Keratinocyte (primary cell): ENCODE data around the gene SLC41A3. TPM values are rescaled to one million over a fixed set of nuclear protein-coding genes. Genes with fewer than 3 reads are reported as not detected.

Source experiments
- DNase-seq: peaks from one replicate; pipeline ENCODE4 v3.0.0-alpha.2; 2011; ENCODE audit warnings: low read depth, missing footprints, low spot score
- FAIRE-seq: peaks from 2 replicates; lab custom pipeline; 2011; peaks lifted over from hg19 to GRCh38; lab: Jason Lieb, UNC
- H2AFZ ChIP-seq: 2 replicates; pipeline ENCODE4 v1.6.0; 2012; ENCODE audit warnings: low read length, control low read depth, inconsistent platforms; ENCODE audit not compliant: control insufficient read depth
- H3K27ac ChIP-seq: 2 replicates; pipeline ENCODE4 v1.5.1; 2011; ENCODE audit warnings: low read length; ENCODE audit not compliant: control insufficient read depth, insufficient read depth
- H3K27me3 ChIP-seq: 3 replicates; pipeline ENCODE4 v1.6.0; 2011; ENCODE audit warnings: low read length; ENCODE audit not compliant: control insufficient read depth, insufficient read depth; ENCODE audit errors: extremely low read depth
- H3K36me3 ChIP-seq, 2 experiments: 2 replicates in 1 of 2; 3 replicates in 1 of 2; pipeline ENCODE4 v1.5.1; 2011; ENCODE audit warnings: low read length in 2 of 2, mild to moderate bottlenecking in 1 of 2; ENCODE audit not compliant: control insufficient read depth in 2 of 2, insufficient read depth in 2 of 2; ENCODE audit errors: extremely low read depth in 1 of 2
- H3K4me1 ChIP-seq: 3 replicates; pipeline ENCODE4 v1.5.1; 2011; ENCODE audit warnings: low read length; ENCODE audit not compliant: control insufficient read depth, insufficient read depth; ENCODE audit errors: extremely low read depth
- H3K4me2 ChIP-seq: 3 replicates; pipeline ENCODE4 v1.6.0; 2011; ENCODE audit warnings: low read depth, low read length; ENCODE audit not compliant: control insufficient read depth, insufficient read depth; ENCODE audit errors: extremely low read depth
- H3K4me3 ChIP-seq, 3 experiments: fragments of 200-600 bp in 1 of 3; sonication (generic) in 1 of 3; 2 replicates in 2 of 3; 3 replicates in 1 of 3; pipeline ENCODE4 v1.5.1; 2011 to 2016; ENCODE audit warnings: low read length in 3 of 3, mild to moderate bottlenecking in 3 of 3, control low read depth in 2 of 3, inconsistent platforms in 1 of 3, low read depth in 1 of 3, mixed read lengths in 1 of 3, mixed run types in 1 of 3, moderate library complexity in 1 of 3; ENCODE audit not compliant: control insufficient read depth in 2 of 3, insufficient read depth in 2 of 3; ENCODE audit errors: extremely low read depth in 1 of 3
- H3K79me2 ChIP-seq: 2 replicates; pipeline ENCODE4 v1.6.0; 2012; ENCODE audit warnings: low read length; ENCODE audit not compliant: control insufficient read depth, insufficient read depth
- H3K9ac ChIP-seq: 3 replicates; pipeline ENCODE4 v1.6.0; 2011; ENCODE audit warnings: low read length; ENCODE audit not compliant: control insufficient read depth, insufficient read depth; ENCODE audit errors: extremely low read depth
- H3K9me1 ChIP-seq: 3 replicates; pipeline ENCODE4 v1.6.0; 2011; ENCODE audit warnings: low read length; ENCODE audit not compliant: control insufficient read depth, insufficient read depth; ENCODE audit errors: extremely low read depth
- H3K9me3 ChIP-seq: 2 replicates; pipeline ENCODE4 v1.5.1; 2012; ENCODE audit warnings: low read depth, low read length; ENCODE audit not compliant: control insufficient read depth
- H4K20me1 ChIP-seq: 3 replicates; pipeline ENCODE4 v1.6.0; 2011; ENCODE audit warnings: low read length; ENCODE audit not compliant: control insufficient read depth, insufficient read depth; ENCODE audit errors: extremely low read depth
- EZH2 ChIP-seq: IDR thresholded peaks from one replicate; pipeline ENCODE4 v1.6.1; 2012; ENCODE audit warnings: inconsistent platforms, mild to moderate bottlenecking, low read length, moderate library complexity
- dilution Hi-C: fragments of 300-500 bp; cut with MboI; formaldehyde crosslinking; loops from one replicate; pipeline ENCODE4 v1.7.0; 2020; ENCODE audit warnings: low sequenced_read_pairs; ENCODE audit not compliant: extremely low pct_ligation_motif_present
- polyA plus RNA-seq, 5 experiments: library from polyadenylated mRNA; depleted of rRNA in 3 of 5; stranded (reverse) in 3 of 5; stranded (forward) in 1 of 5; unstranded in 1 of 5; fragments of >200 nt; gene quantifications; 1 replicate in 1 of 5; 2 replicates in 3 of 5; 3 replicates in 1 of 5; pipeline versions ENCODE4 v1.2.1 to v1.2.3, GENCODE V29; 2011 to 2012; ENCODE audit warnings: missing spikeins in 2 of 5, low read depth in 1 of 5, low replicate concordance in 1 of 5
- TF ChIP-seq, protein P1 (sequence below), 3 experiments: IDR thresholded peaks in 1 of 3; conservative IDR thresholded peaks in 1 of 3; optimal IDR thresholded peaks in 1 of 3; 2 replicates in 2 of 3; 3 replicates in 1 of 3; pipeline versions ENCODE3 to v1.5.1; 2011; ENCODE audit warnings: low read length in 3 of 3, mild to moderate bottlenecking in 3 of 3, moderate library complexity in 2 of 3, control low read depth in 1 of 3, inconsistent platforms in 1 of 3; ENCODE audit not compliant: insufficient read depth in 2 of 3; ENCODE audit errors: extremely low read depth in 1 of 3

The SLC41A3 gene
- polyA plus RNA-seq, 1 donor (not counting 4 experiments of a cell fraction or from before 2014, with no cell fraction given): 30.2 TPM

DNA sequence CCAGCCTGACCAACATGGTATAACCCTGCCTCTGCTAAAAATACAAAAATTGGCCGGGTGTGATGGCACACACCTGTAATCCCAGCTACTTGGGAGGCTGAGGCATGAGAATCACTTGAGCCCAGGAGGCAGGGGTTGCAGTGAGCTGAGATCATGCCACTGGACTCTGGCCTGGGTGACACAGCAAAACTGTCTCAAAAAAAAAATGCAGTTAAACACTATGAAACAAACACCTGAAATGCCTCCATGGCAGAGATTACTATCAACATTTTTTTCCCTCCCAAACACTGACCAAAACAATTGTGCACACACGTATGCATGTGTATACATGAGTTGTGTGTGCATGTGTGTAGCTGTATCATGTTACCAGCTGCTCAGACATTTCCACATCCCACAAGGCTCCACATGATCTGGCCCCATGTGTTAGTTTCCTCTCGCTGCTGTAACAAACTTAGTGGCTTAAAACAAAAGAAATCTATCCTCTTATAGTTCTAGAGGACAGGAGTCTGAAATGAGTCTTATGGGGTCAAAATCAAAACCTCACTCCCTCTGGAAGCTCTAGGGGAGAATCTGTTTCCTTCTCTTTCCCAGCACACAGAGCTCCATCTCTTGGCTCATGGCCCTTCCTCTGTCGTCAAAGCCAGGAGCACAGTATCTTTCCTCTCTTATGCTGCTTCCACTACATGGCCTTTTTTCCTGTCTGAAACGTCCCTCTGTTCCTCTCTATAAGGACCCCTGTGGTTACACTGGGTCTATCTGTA, 34.5 kb downstream of the SLC41A3 start:
- H3K4me2 ChIP-seq: no peak overlapping the region
- no peaks in the 10 kb centered on the region for H4K20me1 ChIP-seq
- no peak for TF ChIP-seq EZH2
- TF ChIP-seq, protein P1, sequence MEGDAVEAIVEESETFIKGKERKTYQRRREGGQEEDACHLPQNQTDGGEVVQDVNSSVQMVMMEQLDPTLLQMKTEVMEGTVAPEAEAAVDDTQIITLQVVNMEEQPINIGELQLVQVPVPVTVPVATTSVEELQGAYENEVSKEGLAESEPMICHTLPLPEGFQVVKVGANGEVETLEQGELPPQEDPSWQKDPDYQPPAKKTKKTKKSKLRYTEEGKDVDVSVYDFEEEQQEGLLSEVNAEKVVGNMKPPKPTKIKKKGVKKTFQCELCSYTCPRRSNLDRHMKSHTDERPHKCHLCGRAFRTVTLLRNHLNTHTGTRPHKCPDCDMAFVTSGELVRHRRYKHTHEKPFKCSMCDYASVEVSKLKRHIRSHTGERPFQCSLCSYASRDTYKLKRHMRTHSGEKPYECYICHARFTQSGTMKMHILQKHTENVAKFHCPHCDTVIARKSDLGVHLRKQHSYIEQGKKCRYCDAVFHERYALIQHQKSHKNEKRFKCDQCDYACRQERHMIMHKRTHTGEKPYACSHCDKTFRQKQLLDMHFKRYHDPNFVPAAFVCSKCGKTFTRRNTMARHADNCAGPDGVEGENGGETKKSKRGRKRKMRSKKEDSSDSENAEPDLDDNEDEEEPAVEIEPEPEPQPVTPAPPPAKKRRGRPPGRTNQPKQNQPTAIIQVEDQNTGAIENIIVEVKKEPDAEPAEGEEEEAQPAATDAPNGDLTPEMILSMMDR (optimal IDR thresholded peaks at IDR 0.05 in 1 of 3, IDR thresholded peaks at IDR 0.05 in 1 of 3, conservative IDR thresholded peaks at IDR 0.05 in 1 of 3; ENCODE audit: extremely low read depth in 1 of 3, insufficient read depth in 2 of 3, low read length in 3 of 3): no peak
- H3K36me3 ChIP-seq: peaks cover 0 to 1% of the 10 kb centered on the region in 2 experiments
- H3K9me1 ChIP-seq: no peaks in the 10 kb centered on the region
- DNase-seq (no peak), FAIRE-seq (no peak)
- no peak overlapping the region for H3K9ac ChIP-seq
- H3K4me1 ChIP-seq: peaks cover 11% of the 10 kb centered on the region
- no peak overlapping the region for H3K4me3 ChIP-seq
- H3K79me2 ChIP-seq: no peaks in the 10 kb centered on the region
- dilution Hi-C loops: no loop called here
- no peaks in the 10 kb centered on the region for H3K9me3 ChIP-seq
- no peak overlapping the region for H2AFZ ChIP-seq
- H3K27ac ChIP-seq: no peak overlapping the region
- no peaks in the 10 kb centered on the region for H3K27me3 ChIP-seq

GRCh38 chr3:126040386-126040785, 43.5 kb downstream of the SLC41A3 start:
- no peak overlapping the region for H3K4me3 ChIP-seq
- DNase-seq (no peak), FAIRE-seq (no peak)
- TF ChIP-seq, protein P1 (optimal IDR thresholded peaks at IDR 0.05 in 1 of 3, IDR thresholded peaks at IDR 0.05 in 1 of 3, conservative IDR thresholded peaks at IDR 0.05 in 1 of 3; ENCODE audit: extremely low read depth in 1 of 3, insufficient read depth in 2 of 3, low read length in 3 of 3): no peak
- TF ChIP-seq EZH2: no peak
- no peaks in the 10 kb centered on the region for H4K20me1 ChIP-seq
- H3K27ac ChIP-seq: no peak overlapping the region
- dilution Hi-C loops: no loop called here
- H3K9me3 ChIP-seq: no peaks in the 10 kb centered on the region
- no peaks in the 10 kb centered on the region for H3K79me2 ChIP-seq
- H3K9me1 ChIP-seq: no peaks in the 10 kb centered on the region
- no peaks in the 10 kb centered on the region for H3K4me1 ChIP-seq
- H2AFZ ChIP-seq: no peak overlapping the region
- H3K36me3 ChIP-seq: no peaks in the 10 kb centered on the region
- H3K27me3 ChIP-seq: no peaks in the 10 kb centered on the region
- H3K4me2 ChIP-seq: no peak overlapping the region
- H3K9ac ChIP-seq: no peak overlapping the region
